Activated T-helper 1 cell treated with Interleukin-2 at 50 U/mL for 16 hours (primary cell): ENCODE measurements around the gene ZNF22.

ENCODE experiments used
- DNase-seq: peaks from one replicate; pipeline ENCODE4 v3.0.0-alpha.2; 2020; ENCODE audit warnings: low read depth

Gene ZNF22

GRCh38 chr10:45015590-45015989, 14.9 kb downstream of the ZNF22 start:
- DNase-seq: no peak

GRCh38 chr10:45023426-45023825, 22.7 kb downstream of the ZNF22 start:
- no peak for DNase-seq

GRCh38 chr10:45034301-45034700, 33.6 kb downstream of the ZNF22 start:
- no peak for DNase-seq

GRCh38 chr10:45035673-45036072, 35.0 kb downstream of the ZNF22 start:
- DNase-seq: no peak

GRCh38 chr10:45040921-45041542, 40.3 kb downstream of the ZNF22 start:
- DNase-seq: no peak

- no peak for DNase-seq
These were observed 43.6 kb downstream of the ZNF22 start for GRCh38 chr10:45044290-45044689.

- DNase-seq: no peak
These were observed 50.0 kb downstream of the ZNF22 start for GRCh38 chr10:45050551-45051235.

- no peak for DNase-seq
These were observed 52.0 kb downstream of the ZNF22 start for GRCh38 chr10:45052700-45053099.

GRCh38 chr10:45053569-45054100, 52.9 kb downstream of the ZNF22 start:
- no peak for DNase-seq
